Measurements from ENCODE around the gene NR2E1. TPM values are rescaled to one million over a fixed set of nuclear protein-coding genes. Genes with fewer than 3 reads are reported as not detected.

The NR2E1 gene
- total and polyA plus RNA-seq, 2 of the 13 experiments (the other 11 are each of a cell fraction or from before 2014, with no cell fraction given), result not detected

GRCh38 chr6:108133594-108134179 lies 32.1 kb upstream of the NR2E1 start (continued):
- TF ChIP-seq, protein P1, sequence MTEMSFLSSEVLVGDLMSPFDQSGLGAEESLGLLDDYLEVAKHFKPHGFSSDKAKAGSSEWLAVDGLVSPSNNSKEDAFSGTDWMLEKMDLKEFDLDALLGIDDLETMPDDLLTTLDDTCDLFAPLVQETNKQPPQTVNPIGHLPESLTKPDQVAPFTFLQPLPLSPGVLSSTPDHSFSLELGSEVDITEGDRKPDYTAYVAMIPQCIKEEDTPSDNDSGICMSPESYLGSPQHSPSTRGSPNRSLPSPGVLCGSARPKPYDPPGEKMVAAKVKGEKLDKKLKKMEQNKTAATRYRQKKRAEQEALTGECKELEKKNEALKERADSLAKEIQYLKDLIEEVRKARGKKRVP (CRISPR knock-in tag; IDR thresholded peaks at IDR 0.05), result peak in 1 of 2 experiments; percentile 74; a peak in 2 of 4 replicates

- no peak for DNase-seq (ENCODE audit: low spot score)
- BruUV-seq (replicated peaks), result TSS peak; percentile 72
- no peak for ATAC-seq
- H3K79me2 ChIP-seq (ENCODE audit: insufficient read depth, low read length), result no peaks in the 10 kb centered on the region
- in situ Hi-C loops (cut with HindIII; ENCODE audit: extremely low pct_ligation_motif_present, low pct_unique_long_range_greater_than_20kb) (no loop called here), intact Hi-C loops (cut with micrococcal nuclease; ENCODE audit: unreplicated experiment) (no loop called here)
- peaks cover 1 to 25% of the 10 kb centered on the region in 2 experiments for H3K27me3 ChIP-seq (ENCODE audit: control insufficient read depth in 1 of 2, insufficient read depth in 2 of 2, low read length in 2 of 2)
- peak overlapping the region; percentile 53 to 70 (median 56) for H3K4me3 ChIP-seq (replicated peaks in 1 of 3; ENCODE audit: insufficient read depth in 1 of 3, low read depth in 2 of 3, low read length in 3 of 3)
- TF ChIP-seq PHF21A (CRISPR knock-in tag; IDR thresholded peaks at IDR 0.05) (0 out of 2 replicates have a peak, but pooled peaks have one; percentile 16), LCORL (IDR thresholded peaks at IDR 0.05) (no peak), LCORL (CRISPR knock-in tag; IDR thresholded peaks at IDR 0.05) (0 out of 2 replicates have a peak, but pooled peaks have one; percentile 1), ZBED4 (CRISPR knock-in tag; IDR thresholded peaks at IDR 0.05; ENCODE audit: borderline replicate concordance) (no peak), ZNF382 (CRISPR knock-in tag; IDR thresholded peaks at IDR 0.05; ENCODE audit: borderline replicate concordance) (no peak), ZFY (CRISPR knock-in tag; IDR thresholded peaks at IDR 0.05) (no peak)
- ChIA-PET CTCF (ENCODE audit: low intra/inter-chr PET ratio, low total read pairs) (interaction anchor here (1.2 kb wide), 1 partner anchor 20 kb away, joined by 3 read pairs; no protein-coding TSS in a partner anchor), POLR2A (interaction anchor here (0.9 to 1.6 kb wide), 2 partner anchors 127 to 161 kb away, joined by 4 to 5 read pairs; partner anchors contain the start of genes AFG1L and SNX3)
- no peaks in the 10 kb centered on the region for H3K9me3 ChIP-seq (ENCODE audit: low read length)
- peak overlapping the region; percentile 81 for H3K4me2 ChIP-seq (ENCODE audit: low read depth, low read length)
- no peak overlapping the region for H3K27ac ChIP-seq (ENCODE audit: extremely low read length, insufficient read depth, low read length)
- no peaks in the 10 kb centered on the region for H4K20me1 ChIP-seq (ENCODE audit: insufficient read depth, low read length)
- WGBS (ENCODE audit: low lambda C conversion rate), result 2% methylated on average over 18 of the region's 18 CpGs
- peaks cover 25% of the 10 kb centered on the region for H3K4me1 ChIP-seq (ENCODE audit: insufficient read depth, low read length)
- no peak for FAIRE-seq
- H2AFZ ChIP-seq (ENCODE audit: low read length), result no peak overlapping the region
- peak overlapping the region; percentile 56 for H3K9ac ChIP-seq (ENCODE audit: insufficient read depth, low read depth, low read length)
- no peaks in the 10 kb centered on the region for H3K36me3 ChIP-seq (replicated peaks in 1 of 2; ENCODE audit: control insufficient read depth in 1 of 2, insufficient read depth in 2 of 2, low read length in 2 of 2)
These were observed 31.4 kb upstream of the NR2E1 start for GRCh38 chr6:108134213-108134970.
